Stimulated activated CD8-positive, alpha-beta memory T cell treated with anti-CD3 and anti-CD28 coated beads, Interleukin-4, amount 100 ng/mL, for 1 hour (primary cell): Measurements from ENCODE around the gene BAG5.

ENCODE experiments used
- DNase-seq, 2 donors: peaks; one replicate each; pipeline ENCODE4 v3.0.0-alpha.2; 2020; ENCODE audit warnings: low read depth in 2 of 2, low spot score in 1 of 2

The BAG5 gene

GRCh38 chr14:103547941-103548462 lies 14.5 kb downstream of the BAG5 start:
- no peak for DNase-seq

GRCh38 chr14:103547455-103547940 lies 15.0 kb downstream of the BAG5 start:
- no peak for DNase-seq

- DNase-seq: peak; percentile 49 to 62
Observed at GRCh38 chr14:103546652-103547454, 15.6 kb downstream of the BAG5 start.

- no peak for DNase-seq
Observed at GRCh38 chr14:103545915-103546651, 16.4 kb downstream of the BAG5 start.

- DNase-seq: no peak
Observed at GRCh38 chr14:103545219-103545914, 17.1 kb downstream of the BAG5 start.

- DNase-seq: no peak
Observed at GRCh38 chr14:103544388-103545218, 17.9 kb downstream of the BAG5 start.

- no peak for DNase-seq
Observed at GRCh38 chr14:103543721-103544387, 18.6 kb downstream of the BAG5 start.

DNA sequence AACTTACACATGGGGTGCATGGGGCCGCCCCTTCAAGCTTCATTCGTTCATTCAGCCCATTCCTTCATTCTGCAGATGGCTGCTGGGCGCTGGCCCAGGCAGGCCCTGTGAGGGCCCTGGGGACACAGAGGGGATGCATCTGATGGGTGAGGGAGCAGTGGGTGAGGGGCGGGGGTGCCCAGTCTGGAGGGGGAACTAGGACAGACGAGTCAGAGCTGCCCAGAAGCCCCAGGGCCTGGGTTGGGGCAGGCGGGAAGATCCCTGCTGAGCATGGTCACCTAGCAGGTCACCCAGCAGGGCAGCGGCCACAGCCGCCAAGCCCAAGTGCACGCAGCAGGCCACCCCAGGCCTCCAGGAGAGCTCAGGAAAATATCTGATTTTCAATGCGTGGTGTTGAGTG lies 19.3 kb downstream of the BAG5 start:
- DNase-seq: no peak

DNA sequence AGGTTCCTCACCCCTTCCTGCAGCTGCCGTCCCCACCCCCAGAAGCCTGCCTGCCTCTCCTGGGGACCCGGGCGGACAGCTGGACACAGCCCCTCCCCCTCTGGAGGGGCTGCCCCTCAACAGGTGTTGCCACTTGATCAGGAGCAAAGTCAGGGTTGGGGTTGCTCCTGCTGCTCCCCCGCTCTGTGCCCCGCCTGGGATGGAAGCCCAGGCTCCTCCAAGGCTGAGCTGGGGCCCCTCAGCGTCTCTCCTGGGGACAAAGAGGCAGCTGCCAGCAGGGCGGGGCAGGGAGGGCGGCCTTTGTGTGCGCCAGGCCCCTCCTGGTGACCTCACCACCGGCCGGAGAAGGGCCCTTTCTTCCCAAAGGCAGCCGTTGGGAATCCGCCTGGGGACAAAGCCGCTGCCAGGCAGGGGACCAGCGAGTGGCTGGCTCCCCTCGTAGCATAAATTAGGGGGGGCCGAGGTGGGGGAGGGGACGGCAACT lies 19.8 kb downstream of the BAG5 start:
- DNase-seq: no peak

GRCh38 chr14:103541709-103542604 lies 20.5 kb downstream of the BAG5 start:
- no peak for DNase-seq

GRCh38 chr14:103540821-103541708 lies 21.4 kb downstream of the BAG5 start:
- no peak for DNase-seq

- no peak for DNase-seq
Observed at GRCh38 chr14:103539056-103539825, 23.2 kb downstream of the BAG5 start.

- DNase-seq: no peak
Observed at GRCh38 chr14:103538291-103539055, 24.0 kb downstream of the BAG5 start.

DNA sequence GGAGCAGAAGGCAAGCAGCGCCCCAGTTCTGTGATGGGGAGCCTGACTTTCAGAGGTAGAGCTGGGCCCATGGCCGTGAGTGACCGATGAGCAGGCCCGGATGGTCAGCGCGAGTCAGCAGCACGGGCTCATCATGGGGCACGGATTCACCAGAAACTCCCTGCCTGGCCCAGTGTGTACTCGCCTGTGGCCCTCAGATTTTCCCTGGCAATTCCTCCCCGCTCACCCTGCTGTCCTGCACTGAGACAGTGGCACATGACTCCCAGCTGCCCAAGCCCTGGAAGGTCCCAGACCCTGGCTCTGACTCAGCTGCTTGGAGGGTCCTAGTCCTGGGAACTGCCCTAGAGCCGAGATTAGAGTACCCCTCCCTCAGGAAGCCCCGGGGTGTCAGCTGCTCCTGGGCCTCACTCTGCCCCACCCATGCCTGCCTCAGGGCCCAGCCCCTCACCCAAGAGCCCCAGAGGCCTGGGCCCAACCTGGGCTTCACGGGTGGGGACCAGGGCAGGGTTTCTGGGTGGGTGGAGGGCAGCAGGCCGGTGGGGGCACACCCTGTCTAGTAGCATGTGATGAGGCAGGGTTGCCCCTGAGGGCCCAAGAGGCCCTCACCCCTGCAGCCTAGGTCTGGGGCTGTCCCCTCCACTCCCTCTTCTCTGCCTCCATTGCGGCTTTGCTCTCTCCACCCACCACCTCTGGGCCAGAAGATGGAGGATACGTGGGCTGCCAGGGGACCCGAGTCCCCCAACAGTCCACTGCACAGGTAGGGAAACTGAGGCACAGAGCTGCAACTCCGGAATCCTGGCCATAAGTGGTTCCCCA lies 25.1 kb downstream of the BAG5 start:
- no peak for DNase-seq

DNA sequence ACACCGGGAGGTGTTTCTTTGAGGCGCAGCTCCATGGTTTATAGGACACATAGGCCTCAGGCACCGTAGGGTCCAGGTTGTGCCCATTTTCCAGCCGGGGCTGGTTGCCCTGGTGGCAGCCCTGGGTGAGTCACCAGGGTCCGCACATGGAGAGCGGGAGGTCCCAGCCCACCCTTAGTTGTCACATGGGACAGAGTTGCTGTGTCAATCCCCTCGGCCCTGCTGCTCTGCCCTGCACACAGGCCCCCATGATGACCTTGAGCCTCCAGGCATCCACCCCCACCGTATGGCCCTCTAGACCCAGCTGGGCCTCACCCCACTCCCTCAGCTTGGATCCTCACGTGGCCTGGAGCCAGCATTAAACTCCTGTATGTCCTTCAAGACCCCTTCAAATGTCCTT lies 25.8 kb downstream of the BAG5 start:
- DNase-seq: no peak
